HFFc6 (cell line): ENCODE data around the gene RCE1. TPM values are rescaled to one million over a fixed set of nuclear protein-coding genes. Genes with fewer than 3 reads are reported as not detected.
A peak's percentile ranks its signal among the peaks of the same experiment; 100 is the strongest.

ENCODE experiments used
- DNase-seq: peaks from one replicate; pipeline ENCODE4 v3.0.0-alpha.2; 2018
- H3K27ac Mint-ChIP-seq: 2 replicates; pipeline ENCODE4 v1.8.0; 2020; ENCODE audit warnings: mild to moderate bottlenecking, mixed read lengths
- H3K27me3 Mint-ChIP-seq: 2 replicates; pipeline ENCODE4 v1.8.0; 2021; ENCODE audit warnings: mild to moderate bottlenecking, moderate library complexity, mixed read lengths; ENCODE audit not compliant: insufficient read depth
- H3K36me3 Mint-ChIP-seq: 2 replicates; pipeline ENCODE4 v1.8.0; 2021; ENCODE audit warnings: low read depth, mixed read lengths
- H3K4me1 Mint-ChIP-seq: 2 replicates; pipeline ENCODE4 v1.8.0; 2020; ENCODE audit warnings: low read depth, mixed read lengths
- H3K4me3 Mint-ChIP-seq: 2 replicates; pipeline ENCODE4 v1.8.0; 2020; ENCODE audit warnings: mild to moderate bottlenecking, moderate library complexity, mixed read lengths
- H3K9me3 Mint-ChIP-seq: 2 replicates; pipeline ENCODE4 v1.8.0; 2020; ENCODE audit warnings: mild to moderate bottlenecking, mixed read lengths
- CTCF ChIP-seq: fragments of 200-600 bp; sonication (generic); IDR thresholded peaks from 2 replicates; pipeline ENCODE4 v1.5.0; 2021; ENCODE audit warnings: antibody characterized with exemption, mild to moderate bottlenecking
- total RNA-seq, 6 experiments: library from RNA; stranded (reverse); fragmentation: NEBNext Ultra II Directional; extraction: Animal tissue kit (Norgen Biotek cat#: 25700); gene quantifications; 2 replicates in 1 of 6; 3 replicates in 5 of 6; pipeline ENCODE4 v1.2.3, GENCODE V29; 2021

RCE1 gene
- total RNA-seq, 6 experiments from 2014 or later = 13.7 to 18.5 (median 16.3) TPM

GRCh38 chr11:66881451-66881835 lies 38.2 kb downstream of the RCE1 start:
- Mint-ChIP-seq H3K4me3 (no peak overlapping the region), H3K27ac (no peak overlapping the region)

GRCh38 chr11:66881927-66882452 lies 38.7 kb downstream of the RCE1 start:
- peaks cover 5% of the 10 kb centered on the region; the same call in 1 of the 2 replicates for H3K36me3 Mint-ChIP-seq
- no peak for DNase-seq
- no peak overlapping the region for H3K4me3 Mint-ChIP-seq
- TF ChIP-seq CTCF = no peak
- H3K27ac Mint-ChIP-seq = no peak overlapping the region; the same call in 1 of the 2 replicates
- H3K4me1 Mint-ChIP-seq = peaks cover 40% of the 10 kb centered on the region
- no peaks in the 10 kb centered on the region for H3K9me3 Mint-ChIP-seq
- H3K27me3 Mint-ChIP-seq = peaks cover 7% of the 10 kb centered on the region

More at GRCh38 chr11:66881451-66881835, 38.2 kb downstream of the RCE1 start:
- no peak for DNase-seq
- Mint-ChIP-seq H3K4me1 (peaks cover 37% of the 10 kb centered on the region), H3K9me3 (no peaks in the 10 kb centered on the region), H3K27me3 (peaks cover 7% of the 10 kb centered on the region), H3K36me3 (peaks cover 3% of the 10 kb centered on the region; the same call in 1 of the 2 replicates)
- no peak for TF ChIP-seq CTCF

GRCh38 chr11:66882561-66883015 lies 39.3 kb downstream of the RCE1 start:
- peaks cover 7% of the 10 kb centered on the region for H3K27me3 Mint-ChIP-seq
- peaks cover 40% of the 10 kb centered on the region for H3K4me1 Mint-ChIP-seq
- no peak overlapping the region for H3K4me3 Mint-ChIP-seq
- DNase-seq = no peak
- H3K36me3 Mint-ChIP-seq = peaks cover 5% of the 10 kb centered on the region; the same call in 1 of the 2 replicates
- peak overlapping the region; percentile 90 for H3K27ac Mint-ChIP-seq
- no peak for TF ChIP-seq CTCF
- no peaks in the 10 kb centered on the region for H3K9me3 Mint-ChIP-seq

GRCh38 chr11:66883016-66883965 lies 40.0 kb downstream of the RCE1 start:
- TF ChIP-seq CTCF = peak; percentile 83
- peaks cover 7% of the 10 kb centered on the region for H3K27me3 Mint-ChIP-seq
- H3K27ac Mint-ChIP-seq = peak overlapping the region; percentile 90
- no peaks in the 10 kb centered on the region for H3K9me3 Mint-ChIP-seq
- peaks cover 39% of the 10 kb centered on the region for H3K4me1 Mint-ChIP-seq
- peak overlapping the region; percentile 64 for H3K4me3 Mint-ChIP-seq
- H3K36me3 Mint-ChIP-seq = peaks cover 5% of the 10 kb centered on the region; the same call in 1 of the 2 replicates
- peak; percentile 80 for DNase-seq

- Mint-ChIP-seq H3K4me1 (peaks cover 35% of the 10 kb centered on the region), H3K9me3 (no peaks in the 10 kb centered on the region), H3K27me3 (peaks cover 6% of the 10 kb centered on the region), H3K27ac (no peak overlapping the region), H3K36me3 (peaks cover 5% of the 10 kb centered on the region; the same call in 1 of the 2 replicates), H3K4me3 (no peak overlapping the region)
- no peak for DNase-seq
- TF ChIP-seq CTCF = no peak
These were observed 41.2 kb downstream of the RCE1 start for GRCh38 chr11:66884443-66884842.
